ENCODE results near the gene RGPD8. TPM values are rescaled to one million over a fixed set of nuclear protein-coding genes. Genes with fewer than 3 reads are reported as not detected.

Gene RGPD8
- total and polyA plus RNA-seq, 2 of the 8 experiments (the other 6 are each of a cell fraction or from before 2014, with no cell fraction given) = 0.51 to 8.2 TPM

- TF ChIP-seq CHD7 (IDR thresholded peaks at IDR 0.05; ENCODE audit: insufficient replicate concordance, low read length) (no peak), KDM1A (IDR thresholded peaks at IDR 0.05; ENCODE audit: borderline replicate concordance, low read length) (no peak), RAD21 (IDR thresholded peaks at IDR 0.05 in 1 of 2, conservative IDR thresholded peaks at IDR 0.05 in 1 of 2; ENCODE audit: low read depth in 2 of 2, low read length in 2 of 2) (no peak), SIX5 (IDR thresholded peaks at IDR 0.05; ENCODE audit: low read depth, low read length) (no peak), RXRA (IDR thresholded peaks at IDR 0.05; ENCODE audit: insufficient read depth, low read depth, low read length) (no peak)
Measured at GRCh38 chr2:112474844-112475486, 41.5 kb upstream of the RGPD8 start (continued).

Measured in H1 (cell line).